ENCODE results near the gene CFLAR.
"Not testable (repeated sequence)": the region's sequence is repeated elsewhere in the genome, so short reads cannot be mapped to it uniquely, and the experiment has no call there.

CFLAR gene

DNA sequence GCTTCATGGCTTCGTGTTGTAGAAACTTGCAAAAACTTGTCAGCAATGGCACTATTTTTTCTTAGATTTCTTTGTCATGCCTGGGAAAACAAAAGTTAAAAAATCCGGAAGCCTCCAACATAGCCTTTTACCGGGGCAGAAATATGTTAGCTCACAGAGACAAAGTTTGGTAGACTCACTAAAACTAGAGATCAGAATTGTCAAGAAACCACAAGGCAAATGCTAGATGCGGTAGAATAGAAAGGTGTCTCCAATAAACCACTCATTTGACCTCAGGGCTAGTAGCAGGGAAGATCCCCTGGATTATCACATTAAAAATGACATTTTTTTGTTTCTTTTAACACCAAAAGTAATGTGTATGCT is 67.4 kb downstream of the CFLAR start:
- no peak for FAIRE-seq

DNA sequence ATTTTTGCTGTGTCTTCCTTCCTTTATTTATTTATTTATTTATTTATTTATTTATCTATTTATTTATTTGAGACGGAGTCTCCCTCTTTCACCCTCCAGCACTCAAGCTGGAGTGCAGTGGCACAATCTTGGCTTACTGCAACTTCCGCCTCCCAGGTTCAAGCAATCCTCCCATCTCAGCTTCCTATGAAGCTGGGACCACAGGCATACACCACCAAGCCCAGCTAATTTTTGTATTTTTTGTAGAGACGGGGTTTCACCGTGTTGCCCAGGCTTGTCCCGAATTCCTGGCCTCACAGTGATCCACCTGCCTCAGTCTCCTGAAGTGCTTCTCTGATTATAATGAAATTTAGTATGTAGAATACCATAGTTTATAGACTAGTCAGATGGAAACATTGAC is 67.9 kb downstream of the CFLAR start:
- not testable (repeated sequence) for FAIRE-seq

DNA sequence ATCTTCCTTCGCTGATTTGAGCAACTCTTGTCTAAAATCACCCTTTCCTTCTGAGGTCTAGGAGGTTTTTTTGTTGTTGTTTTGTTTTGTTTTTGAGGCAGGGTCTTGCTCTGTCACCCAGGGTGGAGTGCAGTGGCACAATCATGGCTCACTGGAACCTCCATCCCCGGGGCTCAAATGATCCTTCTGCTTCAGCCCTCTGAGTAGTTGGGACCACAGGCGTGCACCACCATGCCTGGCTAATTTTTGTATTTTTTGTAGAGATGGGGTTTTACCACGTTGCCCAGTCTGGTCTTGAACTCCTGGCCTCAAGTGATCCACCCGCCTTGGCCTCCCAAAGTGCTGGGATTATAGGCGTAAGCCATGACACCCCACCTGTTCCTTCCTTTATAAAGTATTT is 68.3 kb downstream of the CFLAR start:
- not testable (repeated sequence) for FAIRE-seq

DNA sequence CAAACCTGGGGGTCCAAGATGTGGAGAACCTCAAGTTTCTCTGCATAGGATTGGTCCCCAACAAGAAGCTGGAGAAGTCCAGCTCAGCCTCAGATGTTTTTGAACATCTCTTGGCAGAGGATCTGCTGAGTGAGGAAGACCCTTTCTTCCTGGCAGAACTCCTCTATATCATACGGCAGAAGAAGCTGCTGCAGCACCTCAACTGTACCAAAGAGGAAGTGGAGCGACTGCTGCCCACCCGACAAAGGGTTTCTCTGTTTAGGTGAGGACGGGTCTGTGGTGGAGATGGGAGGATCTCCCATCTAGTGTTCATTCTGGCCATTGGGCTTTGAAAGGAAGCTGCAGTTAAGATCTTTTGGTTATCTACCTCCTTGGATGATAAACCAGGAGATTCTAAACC is 69.9 kb downstream of the CFLAR start:
- FAIRE-seq, result no peak

DNA sequence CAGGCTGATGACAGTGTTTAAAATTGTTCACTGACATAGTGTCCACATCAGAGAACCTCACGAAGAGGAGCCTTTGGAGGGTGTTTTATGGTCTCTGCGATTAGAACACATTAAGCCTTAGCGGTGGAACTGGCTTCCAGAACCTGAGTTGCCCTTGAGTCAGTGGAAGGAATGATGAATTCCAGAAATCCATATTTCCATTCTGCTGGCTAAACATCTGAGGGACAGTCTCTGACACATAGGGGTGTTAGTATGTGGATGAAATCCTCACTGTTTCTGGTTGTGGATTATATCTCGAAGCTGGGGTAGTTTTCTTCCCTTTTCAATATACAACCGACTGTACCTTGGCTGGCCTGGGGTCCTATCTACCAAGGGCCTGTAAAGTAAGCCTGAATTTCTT is 71.0 kb downstream of the CFLAR start:
- no peak for FAIRE-seq

DNA sequence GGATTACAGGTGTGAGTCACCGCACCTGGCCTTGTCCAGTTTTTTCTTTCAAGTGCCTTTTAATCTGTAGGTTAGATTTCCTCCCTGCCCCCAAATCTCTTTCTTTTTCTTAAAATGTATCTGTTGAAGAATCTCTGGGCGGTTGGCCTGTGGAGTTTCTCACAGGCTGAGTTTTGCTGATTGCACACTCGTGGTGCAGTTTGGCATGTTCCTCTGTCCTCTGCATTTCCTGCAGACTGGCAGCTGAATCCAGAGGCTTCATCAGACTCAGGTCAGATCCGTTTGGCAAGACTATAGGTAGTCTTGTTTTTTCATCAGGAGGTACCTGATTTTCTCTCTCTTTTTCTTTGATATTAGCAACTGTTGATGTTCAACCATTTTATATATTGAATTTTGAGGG is 72.5 kb downstream of the CFLAR start:
- FAIRE-seq, result no peak

DNA sequence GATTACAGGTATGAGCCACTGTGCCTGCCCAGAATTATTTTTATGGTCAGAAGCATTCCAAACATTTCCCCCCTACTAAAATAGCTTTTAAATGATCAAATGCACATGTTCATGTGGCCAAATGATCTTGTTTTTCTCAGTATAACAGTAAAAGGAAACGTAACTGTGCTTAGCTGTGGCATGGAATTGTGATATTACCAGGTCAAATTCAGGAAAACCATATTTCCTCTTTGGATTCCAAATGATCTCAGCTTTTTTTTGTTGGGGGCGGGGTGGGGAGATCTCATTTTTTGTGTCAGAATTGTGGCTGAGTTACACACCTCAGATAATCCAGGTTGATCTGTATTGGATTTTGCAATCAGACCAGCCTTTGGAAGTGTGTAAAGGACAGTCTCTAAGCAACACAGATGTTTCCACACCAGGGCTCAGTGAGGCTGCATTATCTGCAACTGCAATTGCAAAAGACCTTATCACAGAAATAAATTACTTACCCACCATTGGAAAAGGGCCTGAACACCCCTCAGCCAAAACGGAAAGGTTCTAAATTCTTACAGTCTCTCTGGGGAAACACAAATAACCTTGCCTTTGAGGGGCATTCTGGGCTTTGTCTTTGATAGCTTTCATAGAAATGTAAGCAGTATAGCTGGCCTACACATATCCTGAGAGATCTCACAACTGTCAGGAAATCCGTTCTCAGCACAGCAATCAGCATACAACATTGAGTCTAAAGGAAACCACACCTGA is 75.3 kb downstream of the CFLAR start:
- FAIRE-seq, result no peak

DNA sequence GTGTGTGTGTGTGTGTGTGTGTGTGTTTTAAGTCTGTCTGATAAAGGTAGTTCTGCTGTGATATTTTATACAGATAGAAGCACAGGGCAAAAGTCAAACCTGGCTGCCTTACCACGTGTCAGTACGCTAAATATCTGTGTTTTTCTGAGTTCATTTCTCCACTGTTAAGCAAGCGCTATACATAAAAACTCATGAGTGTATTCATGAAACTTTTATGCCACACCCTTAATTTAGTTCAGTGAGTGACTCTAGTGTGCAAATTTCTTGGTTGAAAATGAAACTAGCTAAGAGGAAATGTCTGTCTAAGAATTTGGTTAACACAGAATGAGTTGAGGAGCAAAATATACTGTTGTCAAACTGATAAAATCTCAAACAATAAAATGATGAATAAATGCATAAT is 78.1 kb downstream of the CFLAR start:
- FAIRE-seq, result no peak

DNA sequence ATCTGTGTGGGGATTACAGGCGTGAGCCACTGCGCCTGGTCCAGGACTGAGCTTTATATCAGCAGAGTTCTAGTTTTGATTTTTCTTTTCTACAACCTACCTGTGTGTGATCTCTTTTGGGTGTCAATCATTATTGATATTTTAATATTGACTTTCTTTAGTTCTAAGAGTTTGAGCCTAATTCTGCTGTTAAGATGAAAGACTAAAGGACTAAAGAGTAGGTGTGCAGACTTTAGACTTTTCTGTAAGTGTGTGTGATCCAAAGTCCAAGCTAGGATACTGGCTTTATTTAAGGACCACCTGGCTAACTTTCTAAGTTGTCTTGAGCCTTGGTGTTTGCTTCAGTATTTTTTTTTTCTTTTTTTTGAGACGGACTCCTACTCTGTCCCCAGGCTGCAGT is 79.4 kb downstream of the CFLAR start:
- no peak for FAIRE-seq

DNA sequence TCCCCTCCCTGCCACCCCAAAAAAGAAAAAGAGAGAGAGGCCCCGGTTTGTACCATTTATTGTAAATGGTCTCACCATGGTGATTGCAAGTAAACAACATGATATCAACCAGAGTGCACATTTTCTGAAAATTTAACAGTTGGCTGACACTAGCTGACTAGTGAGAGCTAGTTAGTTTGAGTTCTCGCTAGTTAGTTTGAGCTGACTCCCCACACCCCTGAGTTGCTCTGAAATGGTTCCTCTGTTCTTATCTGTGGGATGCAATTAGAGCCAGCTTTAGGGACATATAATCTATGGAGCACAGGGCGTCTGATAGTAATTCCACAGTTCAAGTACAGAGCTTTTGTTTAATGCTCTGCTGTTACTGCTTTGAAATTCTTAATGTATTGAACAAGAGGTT is 80.0 kb downstream of the CFLAR start:
- FAIRE-seq, result no peak

DNA sequence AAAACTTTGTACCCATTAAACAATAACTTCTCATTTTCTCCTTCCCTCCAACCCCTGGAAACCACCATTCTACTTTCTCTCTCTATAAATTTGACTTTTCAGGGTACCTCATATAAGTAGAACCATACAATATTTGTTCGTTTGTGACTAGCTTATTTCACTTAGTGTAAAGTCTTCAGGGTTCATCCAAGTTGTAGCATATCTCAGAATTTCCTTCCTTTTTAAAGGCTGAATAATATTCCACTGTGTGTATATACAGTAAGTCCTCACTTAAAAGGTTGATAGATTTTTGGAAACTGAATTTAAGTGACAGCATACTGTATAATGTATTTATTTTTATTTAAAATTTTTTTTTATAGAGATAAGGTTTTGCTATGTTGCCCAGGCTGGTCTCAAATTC is 80.8 kb downstream of the CFLAR start:
- no peak for FAIRE-seq

DNA sequence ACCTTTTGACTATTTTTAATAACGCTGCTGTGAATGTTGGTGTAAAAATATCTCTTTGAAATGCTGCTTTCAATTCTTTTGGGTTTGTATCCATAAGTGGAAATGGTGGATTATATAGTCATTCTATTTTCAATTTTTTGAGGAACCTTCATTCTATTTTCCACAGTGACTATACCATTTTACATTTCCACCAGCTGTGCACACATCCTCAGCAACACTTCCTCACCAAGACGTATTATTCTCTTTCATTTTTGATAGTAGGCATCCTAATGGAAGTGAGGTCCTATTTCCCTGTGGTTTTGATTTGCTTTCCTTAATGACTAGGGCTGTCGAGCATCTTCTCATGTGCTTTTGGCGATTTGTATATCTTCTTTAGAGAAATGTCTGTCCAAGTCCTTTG is 81.8 kb downstream of the CFLAR start:
- no peak for FAIRE-seq

DNA sequence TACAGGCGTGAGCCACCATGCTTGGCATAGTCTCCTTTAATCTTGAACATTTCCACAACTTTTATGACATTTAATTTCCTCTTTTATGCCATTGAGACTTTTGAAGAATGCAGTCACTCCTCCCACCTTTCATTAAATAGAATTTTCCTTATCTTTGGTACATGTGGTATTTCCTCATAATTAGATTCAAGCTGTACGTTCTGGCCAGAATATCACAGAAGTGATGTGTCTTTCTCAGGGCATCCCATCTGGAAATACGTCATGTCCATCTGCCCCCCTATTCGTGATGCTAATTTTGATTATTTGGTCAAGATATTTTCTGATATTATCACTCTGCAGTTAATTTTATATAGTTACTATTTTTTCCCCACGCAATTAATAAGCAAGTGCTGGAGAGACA is 83.9 kb downstream of the CFLAR start:
- no peak for FAIRE-seq

DNA sequence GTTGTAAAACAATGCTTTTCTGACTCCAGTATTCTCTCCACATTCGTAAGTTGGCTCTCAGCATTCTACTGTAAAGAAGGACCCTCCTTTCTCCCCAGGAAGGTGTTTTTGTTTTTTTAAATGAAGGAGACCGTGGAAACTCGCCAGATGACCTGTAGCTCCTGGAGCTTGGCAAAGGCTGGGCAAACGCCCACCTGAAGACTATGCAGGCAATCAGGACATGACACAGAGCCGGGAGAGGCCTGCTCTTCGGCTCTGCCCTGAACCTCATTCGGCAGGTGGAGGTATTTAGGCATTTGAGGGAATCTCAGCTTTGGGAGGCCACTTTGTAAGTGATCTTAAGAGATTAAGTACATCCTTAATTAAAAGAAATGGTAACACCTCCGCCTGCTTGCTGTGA is 84.4 kb downstream of the CFLAR start:
- no peak for FAIRE-seq

DNA sequence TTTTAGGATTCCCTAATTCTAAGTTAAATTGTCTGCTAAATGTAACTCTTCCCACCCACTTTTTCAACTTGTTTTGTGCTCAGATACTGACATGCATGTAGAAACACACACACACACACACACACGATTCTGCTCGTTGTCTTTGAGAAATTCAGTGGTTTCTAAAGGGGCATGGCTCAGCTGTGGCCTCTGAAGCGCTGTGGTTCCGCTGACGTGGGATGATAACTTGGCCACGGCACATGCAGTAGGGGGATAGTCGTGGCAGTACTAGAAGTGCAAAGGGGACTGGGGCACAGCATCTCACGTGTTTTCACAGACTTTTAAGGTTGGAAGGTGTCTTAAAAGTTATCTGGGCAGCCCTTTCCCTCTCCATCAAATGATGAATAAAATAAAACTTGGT is 85.4 kb downstream of the CFLAR start:
- no peak for FAIRE-seq

DNA sequence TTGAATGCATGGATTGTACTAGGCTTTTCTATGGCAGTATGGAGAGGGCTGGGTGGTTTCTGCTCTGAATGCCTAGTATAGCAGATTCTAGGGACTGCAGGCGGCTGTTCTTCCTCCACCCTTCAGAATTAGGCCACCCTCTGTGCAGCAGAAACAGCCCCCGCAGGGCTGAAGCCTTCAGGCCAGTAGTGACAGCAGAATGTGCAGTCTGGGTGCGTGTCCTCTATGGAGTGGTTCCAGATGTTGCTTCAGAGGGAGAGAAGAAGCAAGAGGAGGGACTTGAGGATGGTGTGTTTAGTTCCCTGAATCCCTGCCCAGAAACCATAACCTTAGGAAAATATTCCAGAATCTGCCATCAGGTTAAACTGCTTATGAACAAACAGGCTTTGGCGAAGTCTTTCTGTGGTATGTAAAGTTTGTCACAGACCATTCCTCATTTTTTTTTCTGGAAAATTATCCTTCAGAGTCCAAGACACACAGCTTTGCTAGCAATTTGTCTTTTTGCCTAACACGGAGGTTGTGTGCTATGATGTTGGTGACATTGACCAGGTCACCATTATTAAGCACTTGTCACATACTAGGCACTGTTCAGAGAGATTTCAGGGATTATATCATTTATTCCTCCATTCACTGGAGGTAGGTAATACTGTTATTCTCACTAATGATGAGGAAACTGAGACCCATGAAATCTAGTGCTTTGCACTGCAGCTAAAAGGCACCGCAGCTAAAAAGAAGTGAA is 88.1 kb downstream of the CFLAR start:
- FAIRE-seq, result peak; percentile 88

DNA sequence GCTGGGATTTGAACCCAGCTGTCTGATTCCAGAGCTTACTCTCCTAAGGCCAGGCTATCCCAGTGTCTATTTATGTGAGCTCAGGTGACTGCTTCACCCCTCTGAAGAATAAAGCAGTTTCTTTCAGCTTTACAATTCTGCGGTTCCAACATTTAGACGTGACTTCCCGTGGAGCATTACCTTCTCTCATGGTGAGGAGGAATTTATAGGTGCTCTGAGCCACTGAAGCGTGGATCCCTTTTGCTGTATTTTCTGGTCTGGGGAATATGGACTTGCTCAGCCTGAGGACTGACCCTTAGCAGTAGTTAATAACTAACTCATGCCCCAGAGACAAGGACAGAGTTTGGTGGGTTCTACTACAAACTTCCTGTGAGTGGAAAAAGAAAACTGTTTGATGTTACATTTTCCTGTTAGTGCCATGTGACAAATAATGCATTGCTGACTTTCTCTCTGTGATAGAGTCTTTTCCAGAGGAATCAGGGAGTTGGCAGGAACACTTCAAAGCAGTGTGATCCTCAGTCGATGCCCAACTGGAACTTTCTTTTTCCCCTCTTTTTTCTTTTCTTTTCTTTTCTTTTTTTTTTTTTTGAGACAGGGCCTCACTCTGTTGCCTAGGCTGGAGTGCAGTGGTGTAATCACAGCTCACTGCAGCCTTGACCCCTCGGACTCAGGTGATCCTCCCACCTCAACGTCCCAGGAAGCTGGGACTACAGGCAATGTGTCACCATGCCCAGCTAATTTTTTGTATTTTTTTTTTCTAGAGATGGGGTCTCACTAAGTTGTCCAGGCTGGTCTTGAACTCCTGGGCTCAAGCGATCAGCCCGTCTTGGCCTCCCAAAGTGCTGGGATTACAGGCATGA is 88.9 kb downstream of the CFLAR start:
- FAIRE-seq, result no peak

DNA sequence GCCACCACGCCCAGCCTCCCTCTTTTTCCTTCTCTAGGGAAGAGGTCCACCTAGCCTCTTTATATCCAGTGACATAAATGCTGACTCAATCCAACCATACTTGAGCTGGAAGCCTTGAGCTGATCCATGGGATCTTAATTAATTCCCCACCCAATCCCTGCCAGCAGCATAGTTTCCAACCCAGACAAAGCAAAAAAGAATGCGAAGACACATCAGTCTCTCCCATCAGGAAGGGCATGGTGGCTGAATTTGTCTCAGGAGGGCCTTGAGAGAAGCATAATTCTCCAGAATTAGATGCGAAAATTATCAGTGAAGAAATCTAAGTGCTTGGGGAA is 89.5 kb downstream of the CFLAR start:
- FAIRE-seq, result no peak

DNA sequence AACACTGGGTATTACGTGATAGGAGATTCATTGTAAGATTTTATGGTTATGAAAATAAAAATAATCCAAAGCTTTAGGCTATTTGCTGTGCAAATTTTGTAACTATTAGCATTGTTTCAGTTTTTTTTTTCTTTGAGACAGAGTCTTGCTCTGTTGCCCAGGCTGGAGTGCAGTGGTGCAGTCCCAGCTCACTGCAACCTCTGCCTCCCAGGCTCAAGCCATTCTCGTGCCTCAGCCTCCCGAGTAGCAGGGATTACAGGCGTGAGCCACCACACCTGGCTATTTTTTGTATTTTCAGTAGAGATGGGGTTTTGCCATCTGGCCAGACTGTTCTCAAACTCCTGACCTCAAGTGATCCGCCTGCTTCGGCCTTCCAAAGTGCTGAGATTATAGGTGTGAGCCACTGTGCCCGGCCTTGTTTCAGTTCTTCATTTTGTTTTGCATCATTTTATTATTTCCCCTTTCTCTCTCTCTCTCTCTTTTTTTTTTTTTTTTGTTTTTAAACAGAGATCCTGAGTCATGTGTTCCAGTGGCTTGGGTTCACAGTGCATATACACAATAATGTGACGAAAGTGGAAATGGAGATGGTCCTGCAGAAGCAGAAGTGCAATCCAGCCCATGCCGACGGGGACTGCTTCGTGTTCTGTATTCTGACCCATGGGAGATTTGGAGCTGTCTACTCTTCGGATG is 92.7 kb downstream of the CFLAR start:
- FAIRE-seq, result no peak

DNA sequence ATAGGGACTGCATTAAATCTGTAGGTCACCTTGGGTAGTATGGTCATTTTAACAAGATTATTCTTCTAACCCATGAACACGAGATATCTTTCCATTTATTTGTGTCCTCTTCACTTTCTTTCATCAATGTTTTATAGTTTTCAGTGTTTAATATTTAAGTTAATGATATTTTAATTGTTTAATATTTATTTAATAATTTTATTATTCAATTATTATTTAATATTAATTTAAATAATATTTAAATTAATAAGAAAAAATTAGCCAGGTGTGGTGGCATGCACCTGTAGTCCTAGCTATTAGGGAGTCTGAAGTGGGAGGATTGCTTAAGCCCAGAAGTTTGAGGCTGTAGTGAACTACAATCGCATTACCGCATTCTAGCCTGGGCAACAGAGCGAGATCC is 100.0 kb downstream of the CFLAR start:
- no peak for FAIRE-seq

DNA sequence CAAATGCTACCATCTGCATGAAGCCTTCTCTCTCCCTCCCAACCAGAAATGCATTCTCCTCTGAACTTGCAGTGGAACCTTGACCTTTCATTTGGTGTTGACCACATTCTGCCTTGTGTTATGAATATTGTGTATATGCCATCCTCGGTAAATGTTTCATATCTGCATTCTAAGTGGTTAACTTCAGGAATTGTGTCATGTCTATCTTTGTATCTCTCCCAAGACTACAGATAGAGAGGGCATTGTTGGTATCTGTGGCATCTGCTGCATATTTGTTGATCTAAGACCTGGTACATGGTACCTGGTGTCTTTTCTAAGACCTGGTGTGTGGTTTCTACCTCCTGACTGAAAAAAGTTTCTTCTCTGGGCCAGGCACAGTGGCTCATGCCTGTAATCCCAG is 101.0 kb downstream of the CFLAR start:
- no peak for FAIRE-seq

DNA sequence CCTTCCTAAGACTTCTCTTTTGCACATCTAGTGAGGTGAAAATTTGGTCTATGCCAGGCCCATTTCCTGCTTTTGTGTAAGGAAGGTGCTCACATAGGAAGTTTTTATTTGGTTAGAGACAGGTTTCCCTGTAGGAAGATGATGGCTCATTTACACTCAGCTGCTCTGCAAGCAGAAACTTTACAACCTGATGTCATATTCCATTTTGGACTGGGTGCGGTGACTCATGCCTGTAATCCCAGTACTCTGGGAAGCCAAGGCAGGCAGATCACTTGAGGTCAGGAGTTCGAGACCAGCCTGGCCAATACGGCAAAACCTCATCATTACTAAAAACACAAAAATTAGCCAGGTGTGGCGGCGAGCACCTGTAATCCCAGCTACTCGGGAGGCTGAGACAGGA is 102.8 kb downstream of the CFLAR start:
- no peak for FAIRE-seq

Measured in endometrium (tissue), 2 donors.